Endodermal cell (in vitro differentiated cells): ENCODE results near the gene CALD1. TPM values are rescaled to one million over a fixed set of nuclear protein-coding genes. Genes with fewer than 3 reads are reported as not detected.

Experiments
- DNase-seq: peaks from one replicate; pipeline ENCODE4 v3.0.0-alpha.2; 2017
- H3K27ac ChIP-seq: 2 replicates; pipeline ENCODE4 v1.5.1; 2013; ENCODE audit warnings: mild to moderate bottlenecking, low read depth, low read length, moderate library complexity
- H3K27me3 ChIP-seq: 2 replicates; pipeline ENCODE4 v1.6.1; 2013; ENCODE audit warnings: mild to moderate bottlenecking, low read length, moderate library complexity; ENCODE audit not compliant: insufficient read depth, control insufficient read depth, poor library complexity, severe bottlenecking
- H3K36me3 ChIP-seq: 2 replicates; pipeline ENCODE4 v1.7.0; 2013; ENCODE audit warnings: mild to moderate bottlenecking, low read length, moderate library complexity; ENCODE audit not compliant: control insufficient read depth, insufficient read depth
- H3K4me1 ChIP-seq: one replicate; pipeline ENCODE4 v1.7.0; 2013; ENCODE audit warnings: low read length; ENCODE audit not compliant: control insufficient read depth, insufficient read depth
- H3K4me3 ChIP-seq: 2 replicates; pipeline ENCODE4 v1.5.1; 2013; ENCODE audit warnings: mild to moderate bottlenecking, low read length, moderate library complexity
- H3K9ac ChIP-seq: 2 replicates; pipeline ENCODE4 v1.6.1; 2013; ENCODE audit warnings: mild to moderate bottlenecking, low read length, moderate library complexity; ENCODE audit not compliant: poor library complexity, severe bottlenecking; ENCODE audit errors: extremely low read depth
- H3K9me3 ChIP-seq: 2 replicates; pipeline ENCODE4 v1.6.1; 2013; ENCODE audit warnings: mild to moderate bottlenecking, low read length, moderate library complexity; ENCODE audit not compliant: control insufficient read depth
- H3K27ac Mint-ChIP-seq: 2 replicates; pipeline ENCODE4 v1.8.0; 2020; ENCODE audit warnings: mixed read lengths
- H3K27me3 Mint-ChIP-seq: 2 replicates; pipeline ENCODE4 v1.8.0; 2021; ENCODE audit warnings: mild to moderate bottlenecking, mixed read lengths; ENCODE audit not compliant: insufficient read depth
- H3K36me3 Mint-ChIP-seq: 2 replicates; pipeline ENCODE4 v1.8.0; 2020; ENCODE audit warnings: low read depth, mixed read lengths
- H3K4me1 Mint-ChIP-seq: 2 replicates; pipeline ENCODE4 v1.8.0; 2020; ENCODE audit warnings: mixed read lengths
- H3K4me3 Mint-ChIP-seq: 2 replicates; pipeline ENCODE4 v1.8.0; 2020; ENCODE audit warnings: mild to moderate bottlenecking, moderate library complexity, mixed read lengths
- H3K9me3 Mint-ChIP-seq: 2 replicates; pipeline ENCODE4 v1.8.0; 2020; ENCODE audit warnings: mild to moderate bottlenecking, mixed read lengths
- CTCF ChIP-seq: fragments of 200-600 bp; sonication (generic); conservative IDR thresholded peaks from 2 replicates; pipeline ENCODE4 v1.5.0; 2021; ENCODE audit warnings: antibody characterized with exemption, mild to moderate bottlenecking
- WGBS, 2 experiments: methylation state at CpG; one replicate each; pipeline versions ENCODE4 v1.1.5 to v1.1.7; 2013; ENCODE audit warnings: missing lambda C conversion rate in 2 of 2, mixed read lengths in 1 of 2; ENCODE audit not compliant: insufficient coverage in 1 of 2, insufficient read length in 1 of 2; 5-methylcytosine and 5-hydroxymethylcytosine counted together
- total RNA-seq, 2 donors: library from RNA; stranded (reverse); fragmentation: NEBNext Ultra II Directional in 1 of 2; extraction: Animal tissue kit (Norgen Biotek cat#: 25700) in 1 of 2; gene quantifications; 2 replicates in 1 of 2; 3 replicates in 1 of 2; pipeline ENCODE4 v1.2.1, GENCODE V29; 2021

CALD1 gene
- total RNA-seq, 2 donors from 2014 or later = 111 to 132 TPM

- no peaks in the 10 kb centered on the region for H3K27me3 Mint-ChIP-seq
- peaks cover 11% of the 10 kb centered on the region for H3K36me3 ChIP-seq
- no peaks in the 10 kb centered on the region for H3K4me1 ChIP-seq
- no peaks in the 10 kb centered on the region for H3K27me3 ChIP-seq
- 97 to 98% methylated on average over 2 to 4 of the region's 4 CpGs for WGBS, 2 experiments
- no peak overlapping the region for H3K27ac Mint-ChIP-seq
- H3K9ac ChIP-seq = no peak overlapping the region
- H3K9me3 Mint-ChIP-seq = peaks cover 5% of the 10 kb centered on the region
- no peak overlapping the region for H3K4me3 Mint-ChIP-seq
- no peaks in the 10 kb centered on the region for H3K4me1 Mint-ChIP-seq
- DNase-seq = no peak
- H3K36me3 Mint-ChIP-seq = peaks cover 2% of the 10 kb centered on the region
- no peak for TF ChIP-seq CTCF
- no peak overlapping the region for H3K27ac ChIP-seq
- H3K9me3 ChIP-seq = peaks cover 11% of the 10 kb centered on the region
- H3K4me3 ChIP-seq = no peak overlapping the region
Measured at GRCh38 chr7:134802762-134803161, 23.3 kb downstream of the CALD1 start.

GRCh38 chr7:134804351-134804750, 24.9 kb downstream of the CALD1 start:
- H3K27ac Mint-ChIP-seq = no peak overlapping the region
- H3K27me3 Mint-ChIP-seq = no peaks in the 10 kb centered on the region
- Histone ChIP-seq H3K27ac (no peak overlapping the region), H3K36me3 (peaks cover 7% of the 10 kb centered on the region), H3K9ac (no peak overlapping the region), H3K27me3 (no peaks in the 10 kb centered on the region), H3K4me1 (no peaks in the 10 kb centered on the region), H3K9me3 (peaks cover 11% of the 10 kb centered on the region), H3K4me3 (no peak overlapping the region)
- peaks cover 5% of the 10 kb centered on the region for H3K9me3 Mint-ChIP-seq
- H3K4me1 Mint-ChIP-seq = no peaks in the 10 kb centered on the region
- no peak overlapping the region for H3K4me3 Mint-ChIP-seq
- peaks cover 2% of the 10 kb centered on the region for H3K36me3 Mint-ChIP-seq
- no peak for TF ChIP-seq CTCF
- WGBS, 2 experiments = 100% methylated on average over 1 of the region's 2 CpGs; no CpG with 5 or more reads in 1 of the 2 experiments
- DNase-seq = no peak

GRCh38 chr7:134804854-134805253, 25.4 kb downstream of the CALD1 start:
- Histone ChIP-seq H3K27me3 (no peaks in the 10 kb centered on the region), H3K27ac (no peak overlapping the region), H3K4me1 (no peaks in the 10 kb centered on the region), H3K9ac (no peak overlapping the region), H3K36me3 (peaks cover 7% of the 10 kb centered on the region), H3K4me3 (no peak overlapping the region), H3K9me3 (peaks cover 11% of the 10 kb centered on the region)
- H3K27ac Mint-ChIP-seq = no peak overlapping the region
- no peaks in the 10 kb centered on the region for H3K27me3 Mint-ChIP-seq
- no peak overlapping the region for H3K4me3 Mint-ChIP-seq
- no peak for DNase-seq
- WGBS, 2 experiments = 93 to 94% methylated on average over 3 of the region's 3 CpGs
- no peaks in the 10 kb centered on the region for H3K4me1 Mint-ChIP-seq
- peaks cover 2% of the 10 kb centered on the region for H3K36me3 Mint-ChIP-seq
- TF ChIP-seq CTCF = no peak
- peaks cover 5% of the 10 kb centered on the region for H3K9me3 Mint-ChIP-seq
